ACC112 (cell line): ENCODE measurements around the gene LPIN1.

Experiments used
- H2AFZ ChIP-seq: fragments of 200-600 bp; sonication (generic); one replicate; pipeline ENCODE4 v1.6.0; 2017; ENCODE audit warnings: antibody characterized with exemption, low read length; ENCODE audit not compliant: unreplicated experiment
- H3K27ac ChIP-seq: fragments of 200-600 bp; sonication (generic); 2 replicates; pipeline ENCODE4 v1.5.1; 2014; ENCODE audit warnings: low read depth, mild to moderate bottlenecking, antibody characterized with exemption, low read length, moderate library complexity
- H3K27me3 ChIP-seq: fragments of 200-600 bp; sonication (generic); 2 replicates; pipeline ENCODE4 v1.6.1; 2014; ENCODE audit warnings: mild to moderate bottlenecking, antibody characterized with exemption, low read length, moderate library complexity, mixed read lengths; ENCODE audit not compliant: insufficient read depth
- H3K36me3 ChIP-seq: fragments of 200-600 bp; sonication (generic); 2 replicates; pipeline ENCODE4 v1.6.1; 2016; ENCODE audit warnings: mild to moderate bottlenecking, antibody characterized with exemption, low read length, moderate library complexity, mixed read lengths; ENCODE audit not compliant: insufficient read depth
- H3K4me1 ChIP-seq: fragments of 200-600 bp; sonication (generic); one replicate; pipeline ENCODE4 v1.6.1; 2016; ENCODE audit warnings: low read length, mixed read lengths; ENCODE audit not compliant: insufficient read depth, unreplicated experiment, control insufficient read depth
- H3K4me3 ChIP-seq: fragments of 200-600 bp; sonication (generic); 2 replicates; pipeline ENCODE4 v1.5.1; 2014; ENCODE audit warnings: mild to moderate bottlenecking, low read depth, low read length
- H3K79me2 ChIP-seq: fragments of 200-600 bp; sonication (generic); one replicate; pipeline ENCODE4 v1.6.0; 2016; ENCODE audit warnings: low read length; ENCODE audit not compliant: control insufficient read depth, unreplicated experiment, insufficient read depth

LPIN1 gene

GRCh38 chr2:11799826-11800225, 53.4 kb downstream of the LPIN1 start:
- Histone ChIP-seq H3K36me3 (peaks cover 6% of the 10 kb centered on the region; the same call in 1 of the 2 replicates), H3K79me2 (no peaks in the 10 kb centered on the region), H3K4me3 (no peak overlapping the region), H3K27ac (no peak overlapping the region), H3K27me3 (no peaks in the 10 kb centered on the region), H2AFZ (no peak overlapping the region), H3K4me1 (no peaks in the 10 kb centered on the region)

GRCh38 chr2:11802782-11803191, 56.4 kb downstream of the LPIN1 start:
- Histone ChIP-seq H3K36me3 (peaks cover 19% of the 10 kb centered on the region; the same call in 1 of the 2 replicates), H2AFZ (no peak overlapping the region), H3K4me1 (no peaks in the 10 kb centered on the region), H3K27me3 (no peaks in the 10 kb centered on the region), H3K79me2 (no peaks in the 10 kb centered on the region), H3K27ac (no peak overlapping the region), H3K4me3 (no peak overlapping the region)

GRCh38 chr2:11805024-11805423, 58.6 kb downstream of the LPIN1 start:
- no peak overlapping the region for H3K4me3 ChIP-seq
- H3K79me2 ChIP-seq = no peaks in the 10 kb centered on the region
- H2AFZ ChIP-seq = no peak overlapping the region
- no peaks in the 10 kb centered on the region for H3K27me3 ChIP-seq
- peaks cover 13% of the 10 kb centered on the region; the same call in 1 of the 2 replicates for H3K36me3 ChIP-seq
- H3K27ac ChIP-seq = no peak overlapping the region
- no peaks in the 10 kb centered on the region for H3K4me1 ChIP-seq

GRCh38 chr2:11805920-11806319, 59.5 kb downstream of the LPIN1 start:
- no peaks in the 10 kb centered on the region for H3K4me1 ChIP-seq
- no peak overlapping the region for H2AFZ ChIP-seq

GRCh38 chr2:11807156-11808015, 61.0 kb downstream of the LPIN1 start:
- H2AFZ ChIP-seq = no peak overlapping the region

More at GRCh38 chr2:11805920-11806319, 59.5 kb downstream of the LPIN1 start:
- peaks cover 13% of the 10 kb centered on the region; the same call in 1 of the 2 replicates for H3K36me3 ChIP-seq
- H3K79me2 ChIP-seq = no peaks in the 10 kb centered on the region
- H3K27me3 ChIP-seq = no peaks in the 10 kb centered on the region
- no peak overlapping the region for H3K4me3 ChIP-seq
- H3K27ac ChIP-seq = no peak overlapping the region

GRCh38 chr2:11808016-11808400, 61.6 kb downstream of the LPIN1 start:
- Histone ChIP-seq H3K4me1 (no peaks in the 10 kb centered on the region), H3K36me3 (peaks cover 13% of the 10 kb centered on the region; the same call in 1 of the 2 replicates), H3K27ac (no peak overlapping the region), H3K79me2 (no peaks in the 10 kb centered on the region), H3K27me3 (no peaks in the 10 kb centered on the region), H2AFZ (no peak overlapping the region), H3K4me3 (no peak overlapping the region)

More at GRCh38 chr2:11807156-11808015, 61.0 kb downstream of the LPIN1 start:
- Histone ChIP-seq H3K36me3 (peaks cover 13% of the 10 kb centered on the region; the same call in 1 of the 2 replicates), H3K27me3 (no peaks in the 10 kb centered on the region), H3K4me3 (no peak overlapping the region), H3K79me2 (no peaks in the 10 kb centered on the region), H3K4me1 (no peaks in the 10 kb centered on the region), H3K27ac (no peak overlapping the region)

- peaks cover 13% of the 10 kb centered on the region; the same call in 1 of the 2 replicates for H3K36me3 ChIP-seq
- no peak overlapping the region for H3K4me3 ChIP-seq
- H3K79me2 ChIP-seq = no peaks in the 10 kb centered on the region
- H2AFZ ChIP-seq = no peak overlapping the region
- no peaks in the 10 kb centered on the region for H3K27me3 ChIP-seq
- H3K4me1 ChIP-seq = no peaks in the 10 kb centered on the region
- H3K27ac ChIP-seq = no peak overlapping the region
Observed at GRCh38 chr2:11809586-11810236, 63.3 kb downstream of the LPIN1 start.

GRCh38 chr2:11810237-11810977, 64.0 kb downstream of the LPIN1 start:
- H3K27ac ChIP-seq = no peak overlapping the region
- H3K36me3 ChIP-seq = peaks cover 10% of the 10 kb centered on the region; the same call in 1 of the 2 replicates
- H3K27me3 ChIP-seq = no peaks in the 10 kb centered on the region
- H3K4me3 ChIP-seq = no peak overlapping the region
- H3K4me1 ChIP-seq = no peaks in the 10 kb centered on the region
- H3K79me2 ChIP-seq = no peaks in the 10 kb centered on the region
- H2AFZ ChIP-seq = no peak overlapping the region

- Histone ChIP-seq H2AFZ (no peak overlapping the region), H3K27me3 (no peaks in the 10 kb centered on the region), H3K4me1 (no peaks in the 10 kb centered on the region), H3K4me3 (no peak overlapping the region), H3K36me3 (peaks cover 11% of the 10 kb centered on the region; the same call in 1 of the 2 replicates), H3K27ac (no peak overlapping the region), H3K79me2 (no peaks in the 10 kb centered on the region)
Observed at GRCh38 chr2:11811036-11811654, 64.7 kb downstream of the LPIN1 start.
